Non-pigmented ciliary epithelial cell (primary cell): ENCODE measurements around the gene DNAI1.

Source experiments
- DNase-seq: peaks from one replicate; pipeline ENCODE4 v3.0.0-alpha.2; 2010; ENCODE audit warnings: low read depth

Gene DNAI1

GRCh38 chr9:34545497-34545896 is 86.9 kb downstream of the DNAI1 start:
- DNase-seq, result no peak

DNA sequence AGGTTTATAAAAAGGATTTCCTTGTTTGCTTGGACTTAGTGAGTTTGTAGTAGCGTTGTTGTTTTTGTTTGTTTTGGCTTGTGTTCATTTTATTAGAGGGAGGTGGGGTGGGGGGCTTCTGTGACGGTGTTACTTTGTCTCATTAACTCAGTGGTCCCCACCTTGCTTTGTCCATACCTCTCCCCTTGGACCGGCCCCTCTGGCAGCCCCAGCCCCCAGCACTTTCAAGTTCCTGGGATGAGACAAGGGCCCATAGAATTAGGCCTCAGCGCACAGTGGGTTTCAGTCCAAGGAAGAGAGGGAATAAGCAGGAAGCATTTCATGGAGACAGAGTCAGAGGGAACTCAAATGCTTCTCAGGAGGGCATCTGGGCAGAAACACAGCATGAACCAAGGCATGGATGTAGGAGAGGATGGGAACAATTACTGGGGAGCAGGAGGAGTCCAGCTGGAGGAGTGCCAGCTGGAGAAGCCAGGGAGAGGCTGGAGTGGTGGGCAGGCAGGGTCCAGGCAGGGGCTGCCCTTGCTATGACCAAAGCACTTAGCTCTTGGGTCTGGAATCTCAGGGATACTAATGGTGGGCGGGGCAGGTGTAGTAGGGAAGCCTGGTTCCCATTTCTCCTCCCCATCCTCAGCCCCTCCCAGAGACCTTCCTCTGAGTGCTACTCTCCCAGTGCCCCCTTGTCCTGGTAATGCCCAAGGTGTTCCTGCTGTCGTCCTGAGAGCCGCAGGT is 87.7 kb downstream of the DNAI1 start:
- DNase-seq, result no peak

DNA sequence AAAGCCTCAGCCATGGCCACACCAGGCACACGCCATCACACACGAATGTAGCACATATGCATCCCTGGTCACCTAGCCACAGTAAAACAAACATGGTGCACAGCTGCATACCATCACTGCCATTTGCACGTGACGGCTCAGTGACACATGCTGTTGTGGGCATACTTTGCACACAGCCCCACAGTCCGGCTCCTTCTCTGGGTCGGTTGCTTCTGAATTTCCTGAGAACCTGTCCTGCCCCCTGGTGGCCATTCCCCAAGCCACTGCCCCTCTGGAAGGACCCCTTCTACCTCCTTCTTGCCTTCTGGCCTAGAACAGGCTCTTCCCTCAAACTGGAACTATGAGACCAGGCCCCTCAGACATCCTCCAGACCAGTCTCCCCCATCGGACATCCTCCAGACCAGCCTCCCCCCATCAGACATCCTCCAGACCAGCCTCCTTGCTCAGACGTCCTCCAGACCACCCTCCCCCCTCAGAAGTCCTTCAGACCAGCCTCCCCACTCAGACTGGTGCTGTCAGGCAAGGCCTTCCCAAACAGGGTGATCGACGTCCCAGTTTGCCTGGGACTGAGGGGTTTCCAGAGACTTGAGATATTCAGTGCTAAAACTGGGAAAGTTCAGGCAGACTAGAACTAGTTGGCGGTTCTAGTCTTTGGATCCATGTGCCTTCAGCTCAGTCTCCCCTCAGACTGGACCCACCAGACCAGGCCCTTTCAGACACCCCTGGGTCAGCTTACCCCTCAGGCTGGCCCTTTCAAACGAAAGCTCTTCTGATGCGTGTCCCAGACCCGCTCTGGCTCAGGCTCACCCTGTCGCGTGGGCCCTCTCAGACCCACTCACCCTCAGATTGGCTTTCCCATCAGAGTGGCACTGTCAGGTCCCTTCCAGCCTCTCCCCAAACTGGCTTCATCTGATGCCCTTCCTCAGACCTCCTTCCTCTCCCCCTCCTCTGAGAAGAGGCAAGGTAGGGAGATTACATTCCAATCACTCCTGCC is 88.5 kb downstream of the DNAI1 start:
- no peak for DNase-seq

DNA sequence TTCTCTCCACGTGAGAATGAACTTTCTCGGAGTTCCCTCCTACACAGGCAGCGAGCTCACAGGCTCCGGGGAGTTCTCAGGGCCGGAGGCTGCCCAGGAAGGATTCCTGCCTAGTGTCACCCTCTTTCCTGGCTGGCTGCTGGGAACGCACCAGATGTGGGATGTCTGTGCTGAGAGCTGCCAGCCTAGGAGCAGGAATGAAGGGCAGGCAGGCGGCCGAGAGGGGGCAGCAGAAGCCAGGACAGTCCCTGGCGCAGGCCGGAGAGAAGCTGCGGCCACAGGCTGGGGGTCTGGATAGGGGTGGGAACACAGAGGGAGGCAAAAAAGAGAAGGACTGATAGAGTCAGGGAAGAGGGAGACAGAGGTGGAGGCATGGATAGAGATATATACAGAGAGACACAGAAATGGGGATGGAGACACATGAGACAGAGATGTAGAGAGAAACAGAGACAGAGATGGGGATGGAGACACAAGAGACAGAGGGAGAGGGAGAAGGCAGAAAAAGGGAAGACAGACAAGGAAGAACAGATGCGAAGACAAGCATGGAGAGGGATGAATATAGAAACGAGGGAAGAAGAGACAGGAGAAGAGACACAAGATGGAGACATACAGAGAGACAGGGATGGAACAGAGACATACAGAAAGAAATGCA is 89.5 kb downstream of the DNAI1 start:
- DNase-seq, result no peak

DNA sequence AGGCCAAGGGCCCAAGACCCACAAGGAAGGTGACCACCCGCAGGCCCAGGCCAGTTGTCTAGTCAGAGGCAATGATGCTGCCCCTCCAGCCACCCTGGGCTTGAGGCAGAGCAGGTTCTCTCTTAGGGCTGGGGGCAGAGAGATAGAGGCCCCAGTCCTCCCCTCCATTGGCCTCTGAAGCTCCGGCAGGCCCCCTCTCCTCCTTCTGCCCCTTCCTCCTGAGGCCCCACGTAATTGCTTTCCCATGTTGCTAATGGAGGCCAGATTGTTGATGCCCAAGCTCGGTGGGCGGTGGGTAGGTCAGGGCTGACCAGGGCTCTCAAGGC is 90.8 kb downstream of the DNAI1 start:
- no peak for DNase-seq

- no peak for DNase-seq
Measured at GRCh38 chr9:34550016-34550680, 91.5 kb downstream of the DNAI1 start.

DNA sequence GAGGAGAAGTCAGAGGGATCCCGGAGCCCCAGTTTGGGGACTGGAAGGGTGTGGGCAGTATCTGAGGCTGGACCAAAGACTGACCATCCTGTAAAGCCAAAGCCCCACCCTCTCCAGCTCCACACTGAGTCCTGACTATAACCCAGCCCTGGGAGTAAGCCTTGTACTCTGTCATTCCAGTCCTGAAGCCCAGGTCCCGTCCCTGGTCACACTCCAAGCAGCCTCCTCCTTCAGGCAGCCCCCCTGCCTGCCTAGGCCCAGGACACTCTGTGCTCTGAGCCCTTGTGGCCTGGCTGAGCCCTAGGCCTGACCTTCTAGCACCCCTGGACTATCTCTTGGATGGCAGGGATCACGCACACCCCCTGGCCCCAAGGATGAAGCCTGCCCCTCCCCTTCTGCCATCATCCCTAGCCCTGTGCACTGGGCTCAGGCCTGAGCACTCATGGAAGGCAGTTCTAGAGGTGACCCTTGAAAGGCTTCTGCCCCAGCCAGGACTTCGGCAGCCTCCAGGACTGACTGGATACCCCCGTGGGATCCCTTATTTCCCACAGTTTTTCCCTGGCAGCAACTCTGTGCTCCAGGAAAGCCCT is 92.2 kb downstream of the DNAI1 start:
- DNase-seq, result no peak

DNA sequence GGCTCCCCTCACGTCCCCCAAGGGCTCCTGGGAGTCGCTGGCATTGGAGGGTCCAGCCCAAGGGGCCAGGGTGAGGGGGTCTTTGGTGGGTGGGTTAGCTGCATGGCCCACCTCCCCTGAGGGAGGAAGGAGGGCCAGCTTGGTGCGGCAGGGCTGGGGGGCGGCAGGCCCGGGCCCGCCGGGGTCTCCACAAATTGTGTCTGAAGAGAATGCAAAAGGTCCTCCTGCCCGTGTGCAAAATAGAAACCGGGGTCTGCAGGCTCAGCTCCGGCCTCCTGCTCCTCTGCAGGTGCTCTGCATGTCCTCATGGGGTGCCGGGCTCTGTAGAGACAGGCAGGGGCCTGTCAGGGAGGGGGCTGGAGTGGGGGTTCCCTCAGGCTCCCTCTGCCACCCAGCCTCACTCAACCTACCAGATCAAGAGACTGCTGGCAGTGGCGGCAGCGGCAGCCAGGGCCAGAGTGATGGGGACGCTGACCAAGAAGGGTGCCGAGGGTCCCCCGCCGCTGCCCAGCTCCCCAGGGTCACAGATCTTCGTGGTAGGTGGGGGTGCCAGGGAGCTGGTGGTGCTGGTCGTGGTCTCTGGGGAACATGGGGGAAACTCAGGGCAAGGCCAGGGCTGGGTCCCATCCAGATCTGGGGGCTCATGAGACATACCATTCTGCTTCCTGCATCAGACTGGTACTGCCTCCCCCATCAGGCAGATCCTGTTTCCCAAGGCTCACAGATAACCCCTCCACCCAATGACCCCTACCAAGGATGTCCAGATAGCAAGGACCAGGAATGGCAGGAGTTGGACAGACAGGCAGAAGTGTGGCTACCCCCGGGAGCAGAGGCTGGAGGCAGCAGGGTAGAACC is 93.4 kb downstream of the DNAI1 start:
- no peak for DNase-seq

- no peak for DNase-seq
Measured at GRCh38 chr9:34552606-34552981, 94.0 kb downstream of the DNAI1 start.

DNA sequence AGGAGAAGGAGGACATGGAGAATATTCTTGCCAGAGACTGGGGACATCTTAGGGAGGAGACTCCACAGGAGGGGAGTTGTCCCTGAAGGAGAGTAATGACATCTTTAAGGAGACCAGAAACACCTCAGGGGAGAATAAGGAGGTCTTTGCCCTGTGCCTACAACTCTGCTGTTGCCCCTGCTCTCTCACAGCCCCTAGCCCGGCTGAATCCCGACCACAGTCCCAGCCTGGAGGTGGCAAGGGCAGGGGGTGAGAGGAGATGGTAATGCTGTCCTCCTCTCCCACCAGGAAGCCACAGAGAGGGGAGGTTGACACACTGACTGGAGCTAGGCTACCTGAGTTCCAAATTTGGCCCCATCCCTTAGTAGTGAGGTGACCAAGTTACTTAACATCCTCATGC is 94.4 kb downstream of the DNAI1 start:
- no peak for DNase-seq

DNA sequence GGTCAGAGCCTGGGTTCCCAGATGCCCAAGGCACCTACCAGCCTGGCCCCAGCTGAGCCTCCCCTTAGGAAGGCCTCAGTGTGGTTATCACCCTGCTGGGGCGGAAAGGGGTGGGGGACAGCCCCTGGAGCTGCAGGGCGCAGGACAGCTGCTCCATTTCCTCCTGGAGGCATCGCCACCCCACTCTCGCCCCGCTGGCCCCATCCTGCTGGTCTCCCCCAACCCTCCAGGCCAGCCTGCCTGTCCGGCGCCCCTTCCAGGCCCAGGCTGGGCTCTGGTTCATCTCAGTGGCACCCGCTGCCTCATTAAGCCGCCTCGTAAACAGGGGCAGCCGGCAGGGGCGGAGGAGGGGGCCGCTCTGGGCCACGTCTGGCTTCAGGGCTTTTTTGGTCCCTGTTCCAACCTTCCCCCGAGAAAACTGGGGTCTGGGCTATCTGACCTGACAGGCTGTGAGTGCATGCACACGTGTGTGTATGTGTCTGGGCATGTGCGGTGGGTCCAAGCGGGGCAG is 95.0 kb downstream of the DNAI1 start:
- DNase-seq, result no peak

DNA sequence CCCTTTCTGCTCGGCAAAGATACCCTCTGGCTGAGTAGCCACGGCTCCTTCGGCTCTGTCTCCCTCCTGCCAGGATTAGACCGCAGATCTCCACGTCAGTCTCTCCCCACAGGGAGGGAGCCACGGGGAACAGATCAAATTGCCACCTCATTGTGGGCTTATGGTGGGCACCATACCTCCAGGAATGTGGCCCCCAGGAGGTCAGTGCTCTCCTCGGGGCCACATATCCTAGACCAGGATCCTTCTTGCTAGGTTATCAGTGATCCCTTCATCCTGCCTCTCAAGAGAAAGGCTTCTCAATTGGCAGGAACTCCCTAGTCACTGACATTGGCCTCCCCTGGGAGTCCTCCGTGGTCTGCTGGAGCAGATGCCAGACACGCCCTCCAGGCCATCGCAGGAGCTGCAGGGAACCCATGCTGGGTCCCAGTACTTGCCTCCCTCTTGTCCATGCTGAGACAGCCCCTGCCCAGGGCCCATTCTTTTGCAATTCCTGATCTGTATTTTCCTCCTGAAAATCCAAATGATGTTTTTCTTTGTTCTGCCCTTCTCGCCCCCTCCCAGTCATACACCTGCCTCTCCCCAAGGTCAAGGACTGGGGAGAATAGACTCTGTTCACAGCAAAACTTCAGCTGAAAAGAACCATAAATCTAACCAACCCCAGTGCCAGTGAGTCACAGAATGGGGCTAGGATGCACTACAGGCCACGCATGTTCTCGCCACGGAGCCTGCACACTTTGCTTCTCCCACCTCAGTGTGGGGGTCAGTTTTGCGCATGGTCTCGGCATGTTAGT is 95.8 kb downstream of the DNAI1 start:
- DNase-seq, result no peak

- no peak for DNase-seq
Measured at GRCh38 chr9:34555002-34555348, 96.4 kb downstream of the DNAI1 start.

GRCh38 chr9:34555500-34555899 is 96.9 kb downstream of the DNAI1 start:
- no peak for DNase-seq

- no peak for DNase-seq
Measured at GRCh38 chr9:34555936-34556525, 97.4 kb downstream of the DNAI1 start.

DNA sequence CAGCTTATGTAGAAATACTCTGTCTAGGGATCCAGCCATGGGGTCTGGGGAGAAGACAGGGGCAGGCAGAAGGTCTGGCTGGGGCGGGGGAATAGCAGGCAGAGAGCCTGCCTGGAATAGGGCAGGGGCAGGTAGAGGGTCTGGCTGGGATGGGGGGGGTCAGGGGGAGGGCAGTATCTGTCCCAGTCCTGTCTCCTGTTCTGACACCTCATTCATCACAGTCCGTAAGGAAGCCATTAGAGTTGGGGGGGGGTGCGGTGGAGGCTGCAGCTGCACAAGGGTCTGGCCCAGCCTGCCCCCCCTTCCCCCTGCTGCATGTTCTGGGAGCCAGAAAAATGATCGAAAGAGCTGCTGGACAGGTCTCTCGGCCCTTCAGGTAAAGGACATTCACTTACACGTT is 98.3 kb downstream of the DNAI1 start:
- DNase-seq, result no peak

GRCh38 chr9:34557426-34558321 is 99.1 kb downstream of the DNAI1 start:
- DNase-seq, result no peak

DNA sequence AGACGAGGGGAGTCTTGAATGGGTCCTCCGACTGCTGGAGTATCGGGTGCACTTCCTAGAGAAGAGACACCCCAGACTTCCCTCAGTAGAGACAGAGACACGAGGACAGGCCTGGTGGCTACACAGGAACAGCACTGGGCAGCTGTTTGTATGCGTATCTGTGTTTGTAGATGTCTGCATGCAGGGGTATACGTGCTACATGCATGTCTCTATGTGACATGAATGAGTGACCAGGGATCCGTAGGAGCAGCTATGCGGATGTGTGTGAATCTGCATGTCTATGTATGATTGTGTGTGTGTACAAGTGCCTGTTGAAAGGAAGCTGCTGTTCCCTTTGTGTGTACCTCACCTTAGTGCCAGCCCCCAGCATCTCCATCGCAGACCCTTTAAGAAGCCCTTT is 99.8 kb downstream of the DNAI1 start:
- DNase-seq, result no peak
